Osteocyte (in vitro differentiated cells): ENCODE results near the gene MEF2B. TPM values are rescaled to one million over a fixed set of nuclear protein-coding genes. Genes with fewer than 3 reads are reported as not detected.

Source experiments
- DNase-seq: peaks from one replicate; pipeline ENCODE4 v3.0.0; 2021; ENCODE audit warnings: mixed read lengths; ENCODE audit not compliant: unreplicated experiment; ENCODE audit errors: extremely low spot score
- H3K27ac Mint-ChIP-seq: one replicate; pipeline ENCODE4 v1.8.0; 2021; ENCODE audit warnings: mild to moderate bottlenecking, mixed read lengths; ENCODE audit not compliant: unreplicated experiment
- H3K27me3 Mint-ChIP-seq: one replicate; pipeline ENCODE4 v1.8.0; 2021; ENCODE audit warnings: mixed read lengths; ENCODE audit not compliant: unreplicated experiment
- H3K36me3 Mint-ChIP-seq: one replicate; pipeline ENCODE4 v1.8.0; 2021; ENCODE audit warnings: mixed read lengths; ENCODE audit not compliant: unreplicated experiment
- H3K4me1 Mint-ChIP-seq: one replicate; pipeline ENCODE4 v1.8.0; 2021; ENCODE audit warnings: mixed read lengths; ENCODE audit not compliant: unreplicated experiment
- H3K4me3 Mint-ChIP-seq: one replicate; pipeline ENCODE4 v1.8.0; 2021; ENCODE audit warnings: mild to moderate bottlenecking, moderate library complexity, mixed read lengths; ENCODE audit not compliant: unreplicated experiment
- H3K9me3 Mint-ChIP-seq: one replicate; pipeline ENCODE4 v1.8.0; 2021; ENCODE audit warnings: mixed read lengths; ENCODE audit not compliant: unreplicated experiment
- CTCF ChIP-seq: fragments of 200-600 bp; sonication (generic); IDR thresholded peaks from 2 replicates; pipeline ENCODE4 v1.5.0; 2021; ENCODE audit warnings: antibody characterized with exemption, mild to moderate bottlenecking, moderate library complexity
- total RNA-seq: library from RNA; stranded (reverse); gene quantifications from 2 replicates; pipeline ENCODE4 v1.2.1, GENCODE V29; 2021

The MEF2B gene
- total RNA-seq, 1 donor from 2014 or later: 1.6 TPM

- TF ChIP-seq CTCF: no peak
- no peaks in the 10 kb centered on the region for H3K4me1 Mint-ChIP-seq
- H3K4me3 Mint-ChIP-seq: no peak overlapping the region
- no peak overlapping the region for H3K27ac Mint-ChIP-seq
- H3K9me3 Mint-ChIP-seq: no peaks in the 10 kb centered on the region
- no peak for DNase-seq
- peaks cover 3% of the 10 kb centered on the region for H3K36me3 Mint-ChIP-seq
- no peaks in the 10 kb centered on the region for H3K27me3 Mint-ChIP-seq
Measured at GRCh38 chr19:19098703-19099632, 71.1 kb downstream of the MEF2B start.

GRCh38 chr19:19098084-19098702 lies 71.9 kb downstream of the MEF2B start:
- no peak for TF ChIP-seq CTCF
- peaks cover 3% of the 10 kb centered on the region for H3K36me3 Mint-ChIP-seq
- DNase-seq: no peak
- H3K4me3 Mint-ChIP-seq: no peak overlapping the region
- no peak overlapping the region for H3K27ac Mint-ChIP-seq
- H3K9me3 Mint-ChIP-seq: no peaks in the 10 kb centered on the region
- no peaks in the 10 kb centered on the region for H3K27me3 Mint-ChIP-seq
- H3K4me1 Mint-ChIP-seq: no peaks in the 10 kb centered on the region

GRCh38 chr19:19096641-19097627 lies 73.1 kb downstream of the MEF2B start:
- H3K4me3 Mint-ChIP-seq: no peak overlapping the region
- no peak for DNase-seq
- H3K27me3 Mint-ChIP-seq: no peaks in the 10 kb centered on the region
- no peak for TF ChIP-seq CTCF
- H3K9me3 Mint-ChIP-seq: no peaks in the 10 kb centered on the region
- H3K4me1 Mint-ChIP-seq: no peaks in the 10 kb centered on the region
- H3K27ac Mint-ChIP-seq: no peak overlapping the region
- peaks cover 3% of the 10 kb centered on the region for H3K36me3 Mint-ChIP-seq

GRCh38 chr19:19095691-19096090 lies 74.4 kb downstream of the MEF2B start:
- TF ChIP-seq CTCF: no peak
- Mint-ChIP-seq H3K9me3 (no peaks in the 10 kb centered on the region), H3K27me3 (no peaks in the 10 kb centered on the region), H3K27ac (no peak overlapping the region), H3K4me1 (no peaks in the 10 kb centered on the region), H3K4me3 (no peak overlapping the region), H3K36me3 (peaks cover 3% of the 10 kb centered on the region)
- no peak for DNase-seq

Other genes with a start within 250 kb of the MEF2B start
- 68.8 and 68.9 TPM in 2 replicates for gene HOMER3, start 229.0 kb downstream of the MEF2B start, total RNA-seq
- gene SUGP2, start 136.7 kb downstream of the MEF2B start, total RNA-seq: 77.6 and 81.8 TPM in 2 replicates
- 26.9 and 27.0 TPM in 2 replicates for gene ARMC6, start 136.7 kb downstream of the MEF2B start, total RNA-seq
- 10.0 and 10.6 TPM in 2 replicates for gene SLC25A42, start 106.3 kb downstream of the MEF2B start, total RNA-seq
- gene TMEM161A, start 31.8 kb downstream of the MEF2B start, total RNA-seq: 34.3 and 37.5 TPM in 2 replicates
- 23.7 and 24.4 TPM in 2 replicates for gene BORCS8, start 21.9 kb upstream of the MEF2B start, total RNA-seq
- gene RFXANK, start 22.0 kb upstream of the MEF2B start, total RNA-seq: 74.8 and 75.3 TPM in 2 replicates
- gene NR2C2AP, start 33.2 kb upstream of the MEF2B start, total RNA-seq: 11.6 and 11.7 TPM in 2 replicates
- not detected in 2 replicates for gene NCAN, start 41.7 kb upstream of the MEF2B start, total RNA-seq
- 1.3 and 1.6 TPM in 2 replicates for gene TM6SF2, start 103.0 kb upstream of the MEF2B start, total RNA-seq
- gene SUGP1, start 150.2 kb upstream of the MEF2B start, total RNA-seq: 61.9 and 71.7 TPM in 2 replicates
- gene MAU2, start 150.6 kb upstream of the MEF2B start, total RNA-seq: 75.7 and 82.3 TPM in 2 replicates
- 75.6 and 81.3 TPM in 2 replicates for gene GATAD2A, start 235.4 kb upstream of the MEF2B start, total RNA-seq